Skeletal muscle cell (primary cell): ENCODE results near the gene RIMS4.
"Not testable (repeated sequence)": the region's sequence is repeated elsewhere in the genome, so short reads cannot be mapped to it uniquely, and the experiment has no call there.

Experiments
- DNase-seq: peaks from one replicate; pipeline ENCODE4 v3.0.0-alpha.2; 2010; ENCODE audit warnings: low read depth
- H3K4me3 ChIP-seq: 2 replicates; pipeline ENCODE4 v1.5.1; 2011; ENCODE audit warnings: low read depth, mild to moderate bottlenecking, control low read depth, low read length, moderate library complexity

RIMS4 gene

DNA sequence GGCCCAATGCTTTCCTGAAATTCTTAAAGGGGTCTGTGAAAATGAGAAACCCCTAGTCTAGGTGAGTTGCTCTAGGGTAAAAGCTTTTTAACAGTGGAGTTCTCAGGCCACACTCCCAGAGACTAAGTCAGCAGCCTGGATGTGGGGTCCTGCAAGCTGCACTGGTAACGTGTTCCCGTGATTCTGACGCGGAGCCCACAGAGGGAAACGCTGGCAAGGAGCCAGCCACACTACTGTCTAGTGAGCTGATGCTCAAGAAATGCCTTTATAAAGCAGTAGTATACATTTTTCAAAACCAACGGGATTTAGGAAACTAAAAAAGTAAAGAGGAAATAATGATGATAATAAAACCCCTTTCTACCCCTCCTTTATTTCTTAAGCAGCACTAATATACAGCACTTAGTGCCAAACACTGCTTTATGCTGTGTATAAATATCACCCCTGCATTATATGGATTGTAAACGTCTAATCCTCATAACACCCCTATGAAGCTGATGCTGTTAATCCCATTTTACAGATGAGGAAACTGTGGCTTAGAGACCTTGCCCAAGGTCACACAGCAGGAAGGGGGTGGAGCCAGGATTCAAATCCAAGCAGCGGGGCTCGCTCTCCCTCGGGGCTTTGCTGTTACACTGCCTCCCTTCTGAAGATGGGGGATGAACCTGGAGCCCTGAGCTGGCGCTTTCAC, 39.7 kb downstream of the RIMS4 start:
- no peak for DNase-seq
- no peak overlapping the region for H3K4me3 ChIP-seq

DNA sequence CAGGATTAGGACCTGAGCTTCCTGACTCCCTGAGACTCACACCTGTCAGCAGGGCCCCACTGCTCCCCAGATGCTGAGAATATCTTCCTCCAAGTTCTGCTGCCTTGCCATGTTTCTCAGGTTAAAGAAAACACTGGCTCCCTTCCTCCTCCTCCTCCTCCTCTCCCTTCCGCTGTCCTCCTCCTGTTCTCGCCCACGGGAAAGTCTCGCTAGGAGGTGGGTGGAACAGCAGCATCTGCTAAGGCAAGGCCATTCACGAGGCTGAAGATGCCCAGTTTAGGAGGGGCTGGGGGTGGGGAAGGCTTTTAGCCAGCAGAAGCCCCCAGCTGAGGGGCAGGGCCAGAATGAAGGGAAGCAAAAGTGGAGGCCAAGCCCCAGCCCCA, 40.9 kb downstream of the RIMS4 start:
- no peak overlapping the region for H3K4me3 ChIP-seq
- no peak for DNase-seq

DNA sequence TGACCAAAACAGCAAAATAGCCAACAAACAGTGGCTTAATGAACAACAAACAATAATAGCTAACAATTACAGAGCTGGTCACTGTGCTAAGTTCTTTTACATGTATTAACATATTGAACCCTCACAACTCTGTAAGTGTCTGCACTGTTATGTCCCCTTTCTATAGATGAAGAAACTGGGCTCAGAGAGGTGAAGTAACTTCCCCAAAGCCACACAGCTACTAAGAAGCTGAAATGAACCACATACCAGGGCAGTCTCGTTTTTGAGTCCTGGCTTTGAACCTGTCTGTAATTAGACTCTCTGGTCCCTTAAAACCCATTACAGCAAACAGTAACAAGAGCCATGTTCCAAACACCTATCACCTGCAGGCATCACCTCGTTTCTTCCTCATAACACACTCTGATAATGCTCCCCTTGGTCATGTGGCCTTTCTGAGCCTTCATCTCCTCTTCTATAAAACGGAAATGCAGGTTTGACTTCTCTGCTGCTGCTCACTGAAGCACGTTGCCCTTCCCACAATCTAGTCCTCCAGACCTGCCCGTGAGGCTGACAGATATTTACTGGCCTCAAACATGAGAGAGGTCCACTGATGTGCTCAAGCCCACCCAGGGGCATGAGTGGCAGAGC, 41.4 kb downstream of the RIMS4 start:
- no peak overlapping the region for H3K4me3 ChIP-seq
- no peak for DNase-seq

DNA sequence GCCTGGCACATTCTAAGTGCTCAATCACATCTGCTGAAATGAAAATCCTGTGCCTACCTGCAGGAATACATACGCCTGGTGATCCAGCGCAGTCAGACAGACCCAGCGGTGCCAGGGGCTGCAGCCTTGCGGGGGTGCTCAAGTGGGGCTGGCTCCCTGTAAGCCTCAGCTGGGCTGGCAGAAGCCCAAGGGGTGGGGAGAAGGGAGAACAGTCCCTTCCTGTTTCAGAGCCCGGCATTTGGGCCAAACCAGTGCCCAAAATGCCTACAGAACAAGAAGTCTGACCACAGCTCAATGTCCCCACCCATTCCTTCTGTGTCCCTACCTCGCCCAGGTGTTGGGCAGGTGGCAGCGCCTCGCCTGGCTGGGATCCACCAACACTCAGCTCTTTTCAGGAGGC, 42.1 kb downstream of the RIMS4 start:
- no peak overlapping the region for H3K4me3 ChIP-seq
- DNase-seq = no peak

DNA sequence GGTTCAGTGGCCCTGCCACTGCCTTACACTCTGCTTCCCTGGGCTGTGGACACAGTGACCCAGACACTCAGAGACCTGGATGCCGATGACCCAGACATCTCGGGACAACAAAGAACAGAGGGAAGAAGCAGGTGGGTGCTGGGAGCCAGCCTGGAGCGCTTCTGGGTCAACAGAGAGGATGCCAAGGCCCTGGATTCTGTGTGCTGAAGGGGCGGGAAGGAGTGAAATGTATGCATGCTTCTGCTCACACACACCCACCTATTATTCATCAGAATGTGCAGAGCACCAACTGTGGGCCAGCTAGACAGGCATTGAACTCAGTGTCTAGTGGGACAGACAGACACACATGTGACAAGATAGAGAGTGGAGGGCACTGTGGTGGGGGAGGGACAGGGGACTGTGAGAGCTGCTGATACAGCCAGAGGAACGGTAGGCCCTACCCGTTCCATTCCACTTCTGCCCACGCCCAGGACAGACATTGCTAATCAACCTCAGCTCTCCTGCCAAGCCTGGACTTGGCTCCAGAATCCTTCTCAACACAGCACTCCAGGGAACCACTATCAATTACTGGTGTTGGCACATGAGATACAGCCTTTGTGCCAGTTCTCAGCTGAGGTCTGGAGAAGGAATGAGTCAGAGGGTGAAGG, 44.5 kb downstream of the RIMS4 start:
- DNase-seq = no peak

DNA sequence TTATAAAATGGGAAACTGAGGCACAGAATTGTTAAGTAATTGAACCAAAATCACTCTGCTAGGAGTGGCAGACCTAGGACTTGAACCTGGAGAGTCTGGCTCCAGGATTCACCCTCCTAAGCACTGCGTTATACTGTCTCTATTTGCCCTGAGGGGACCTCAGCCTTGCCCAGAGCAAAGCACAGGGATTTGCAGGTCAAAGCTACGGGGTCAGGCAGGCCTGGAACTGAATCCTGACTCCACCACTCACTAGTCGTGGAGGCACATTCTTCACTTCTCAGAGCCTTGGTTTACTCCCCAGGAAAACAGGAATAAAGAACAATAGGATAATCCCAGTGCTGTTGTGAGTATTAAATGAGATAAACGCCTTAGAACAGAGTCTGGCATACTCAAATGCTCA, 45.3 kb downstream of the RIMS4 start:
- DNase-seq = no peak
- H3K4me3 ChIP-seq = no peak overlapping the region

More for the DNA sequence above, 44.5 kb downstream of the RIMS4 start:
- no peak overlapping the region for H3K4me3 ChIP-seq

DNA sequence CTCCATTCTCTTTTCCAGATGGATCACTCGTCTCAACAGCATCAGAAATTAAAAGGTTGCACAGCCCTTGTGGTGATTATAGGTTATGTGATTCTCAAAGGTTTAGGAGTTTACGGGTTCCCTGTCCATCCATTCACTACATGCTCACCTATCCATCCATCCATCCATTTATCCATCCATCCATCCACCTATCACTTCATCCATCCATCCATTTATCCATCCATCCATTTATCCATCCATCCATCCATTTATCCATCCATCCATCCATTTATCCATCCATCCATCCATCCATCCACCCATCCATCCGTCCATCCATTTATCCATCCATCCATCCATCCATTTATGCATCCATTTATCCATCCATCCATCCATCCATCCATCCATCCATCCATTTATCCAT, 46.5 kb downstream of the RIMS4 start:
- H3K4me3 ChIP-seq, DNase-seq: not testable (repeated sequence)

DNA sequence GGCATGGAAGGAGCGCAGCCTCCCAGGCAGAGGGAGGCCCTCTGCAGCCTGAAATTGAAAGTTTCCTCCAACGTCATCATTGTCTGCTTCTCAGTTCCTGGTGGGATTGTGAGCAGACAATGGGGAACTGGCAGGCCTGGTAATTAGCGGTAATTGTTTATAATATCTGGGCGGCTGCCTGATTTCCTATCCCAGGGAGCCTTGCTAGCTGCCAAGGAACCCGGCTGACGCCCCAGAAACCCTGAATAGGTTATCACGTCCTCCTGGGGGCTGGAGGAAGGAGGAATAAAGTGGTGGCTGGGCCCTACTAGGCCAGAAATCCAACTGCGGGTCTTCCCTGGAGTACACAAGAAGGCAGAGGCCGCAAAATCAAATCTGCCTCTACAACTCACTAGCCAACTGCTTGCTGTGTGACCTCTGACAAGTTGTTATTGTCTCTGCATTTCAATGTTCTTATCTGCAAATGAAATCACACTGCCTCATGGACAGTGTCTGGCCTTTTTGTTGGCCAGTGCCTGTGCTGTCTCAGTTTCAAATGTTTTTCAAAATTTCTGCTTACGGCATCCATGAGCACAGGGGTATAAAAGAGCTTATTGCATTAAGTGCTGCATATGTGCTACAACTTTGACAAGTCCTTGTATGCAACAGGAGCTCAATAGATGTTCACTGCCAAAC, 47.7 kb downstream of the RIMS4 start:
- DNase-seq = no peak
- H3K4me3 ChIP-seq = no peak overlapping the region

DNA sequence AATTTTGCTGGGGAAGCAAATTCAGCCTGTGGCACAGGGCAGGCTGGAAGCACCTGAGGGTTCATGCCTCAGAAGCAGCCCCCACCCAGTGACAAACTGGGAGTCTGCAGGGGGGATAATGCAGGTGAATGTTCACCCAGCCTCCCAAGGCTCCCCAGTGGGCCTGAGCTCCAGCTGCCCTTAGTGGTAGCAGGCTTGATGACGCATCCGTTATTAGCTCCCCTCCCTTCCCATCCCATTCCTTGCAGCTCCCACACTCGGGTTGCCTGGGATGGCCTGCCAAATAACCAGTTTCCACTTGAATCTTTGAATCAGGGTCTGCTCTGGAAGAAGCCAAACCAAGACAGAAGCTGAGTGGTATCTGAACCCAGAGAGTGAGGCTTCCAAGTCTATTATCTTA, 48.9 kb downstream of the RIMS4 start:
- H3K4me3 ChIP-seq = no peak overlapping the region
- DNase-seq = no peak

DNA sequence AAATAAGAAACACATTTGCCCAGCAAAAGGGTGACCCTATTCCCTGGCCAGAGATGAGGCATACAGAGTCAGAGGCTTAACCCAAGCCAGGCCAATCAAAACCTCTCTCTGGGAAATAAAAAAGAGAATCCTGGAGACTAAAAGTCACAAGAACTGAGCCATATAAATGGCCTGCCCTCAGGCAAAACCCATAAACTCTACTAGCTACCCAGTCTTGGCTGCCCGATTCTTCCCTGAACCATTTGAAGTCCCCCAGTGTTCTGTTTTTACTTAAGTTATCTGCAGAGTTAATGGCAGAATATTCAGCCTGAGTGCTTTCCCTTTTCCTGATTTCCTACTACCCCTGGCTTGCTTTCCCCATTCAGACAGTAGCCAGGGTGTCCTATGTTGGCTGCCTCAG, 50.8 kb downstream of the RIMS4 start:
- H3K4me3 ChIP-seq = no peak overlapping the region
- DNase-seq = no peak

DNA sequence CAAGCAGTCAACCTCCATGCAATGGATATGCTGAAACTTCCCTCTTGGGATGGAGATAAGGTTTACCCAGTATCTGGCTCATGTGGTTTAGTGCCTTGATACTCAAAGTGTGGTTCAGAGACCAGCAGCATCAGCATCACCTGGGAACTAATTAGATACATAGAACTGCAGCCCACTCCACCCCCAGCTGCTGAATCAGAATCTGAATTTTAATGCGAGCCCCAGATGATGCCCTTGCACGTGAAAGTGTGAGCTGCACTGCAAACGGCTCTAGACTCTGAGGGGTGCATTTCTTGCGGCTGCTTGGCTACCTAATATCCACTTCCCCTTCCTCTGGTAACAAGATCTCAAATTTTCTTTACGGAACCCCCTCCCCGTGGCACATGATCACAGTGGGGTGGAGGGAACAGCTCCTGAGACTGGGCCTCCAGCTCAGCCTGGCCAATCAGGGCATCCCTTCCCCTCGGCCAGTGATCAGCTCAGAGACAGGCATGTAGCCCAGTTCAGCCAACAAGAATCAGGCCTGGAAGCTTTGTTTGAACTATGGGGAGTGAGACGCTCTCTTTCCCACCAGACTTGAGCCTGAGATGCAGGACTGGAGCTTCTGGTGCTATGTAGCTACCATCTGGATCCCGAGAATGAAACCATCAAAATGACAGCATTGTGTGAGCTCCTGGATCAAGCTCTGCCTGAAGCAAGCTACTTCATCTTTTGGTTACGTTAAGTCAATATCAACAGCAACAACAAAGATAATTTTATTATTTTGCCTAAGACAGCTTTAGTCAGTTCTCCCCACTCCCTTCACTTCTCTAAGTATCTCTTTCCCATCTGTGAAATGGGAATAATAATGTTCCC, 51.9 kb downstream of the RIMS4 start:
- no peak for DNase-seq
- H3K4me3 ChIP-seq = no peak overlapping the region

DNA sequence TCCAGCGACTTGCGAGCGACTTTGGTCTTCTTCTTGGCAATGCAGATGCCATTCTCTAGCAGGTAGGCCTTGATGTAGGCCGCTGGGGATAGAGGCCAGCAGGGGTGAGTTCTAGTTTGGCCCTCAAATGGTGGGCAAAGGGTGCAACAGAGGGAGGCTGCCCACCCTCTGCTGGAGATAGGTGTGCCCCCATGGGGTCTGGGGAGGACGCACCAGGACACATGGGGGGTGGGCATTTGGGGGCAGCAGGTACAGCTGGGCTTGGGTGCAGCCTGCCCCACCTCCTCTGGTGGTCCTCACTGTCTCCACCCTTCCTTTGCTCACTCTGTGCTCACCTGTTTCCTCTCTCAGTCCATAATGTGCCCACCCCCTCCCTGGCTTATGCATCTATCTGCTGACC, 53.4 kb downstream of the RIMS4 start:
- no peak for DNase-seq
- no peak overlapping the region for H3K4me3 ChIP-seq

DNA sequence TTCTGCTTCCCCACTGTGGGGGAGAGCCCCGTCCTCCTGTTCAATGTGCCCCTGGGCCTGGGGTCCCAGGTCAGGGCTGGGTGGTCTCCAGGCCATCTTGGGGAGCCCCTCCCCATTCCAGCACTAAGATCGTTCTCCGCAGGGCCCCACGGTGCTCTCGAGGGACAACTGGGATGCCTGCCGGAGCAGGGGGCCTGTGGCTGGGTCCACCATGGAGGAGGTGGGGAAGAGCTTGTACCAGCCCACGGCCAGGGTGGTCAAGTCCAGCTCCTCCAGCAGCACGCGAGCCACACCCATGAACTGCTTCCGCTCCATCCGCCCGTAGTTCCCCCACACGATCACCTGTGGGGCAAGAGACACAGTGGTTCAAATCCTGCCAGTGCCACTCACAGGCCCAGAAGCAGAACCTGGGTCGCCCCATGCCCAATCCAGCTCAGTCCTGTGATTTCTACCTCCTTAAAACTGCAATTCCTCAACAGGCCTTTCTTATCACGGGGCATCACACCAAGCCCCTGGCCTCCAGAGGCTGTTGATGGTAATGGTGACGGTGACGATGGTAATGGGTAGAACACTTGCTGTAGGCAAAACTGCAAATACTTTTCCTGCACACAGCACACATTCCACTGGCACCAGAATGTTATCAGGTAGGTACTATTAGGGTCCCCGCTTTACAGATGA, 54.2 kb downstream of the RIMS4 start:
- DNase-seq = no peak
- H3K4me3 ChIP-seq = no peak overlapping the region

DNA sequence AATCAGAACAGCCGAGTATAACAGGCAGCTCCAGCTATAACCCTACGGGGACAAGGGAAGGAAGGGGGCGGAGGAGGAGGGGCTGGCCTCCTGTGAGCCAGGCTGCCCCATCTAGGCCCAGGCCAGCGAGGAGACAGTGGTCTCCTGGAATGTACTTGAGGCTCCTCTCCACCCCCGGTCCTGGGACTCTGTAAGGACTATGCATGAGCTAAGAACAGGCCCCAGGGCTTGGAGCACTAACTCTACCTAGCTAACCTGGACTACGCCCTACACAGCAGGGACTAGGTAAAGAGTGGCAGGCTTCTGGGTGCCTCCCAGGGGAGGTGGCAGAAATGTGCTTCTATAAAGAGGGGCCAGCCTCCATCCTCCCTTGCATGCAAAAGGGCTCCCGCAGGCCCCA, 55.8 kb downstream of the RIMS4 start:
- no peak for DNase-seq
- H3K4me3 ChIP-seq = no peak overlapping the region

DNA sequence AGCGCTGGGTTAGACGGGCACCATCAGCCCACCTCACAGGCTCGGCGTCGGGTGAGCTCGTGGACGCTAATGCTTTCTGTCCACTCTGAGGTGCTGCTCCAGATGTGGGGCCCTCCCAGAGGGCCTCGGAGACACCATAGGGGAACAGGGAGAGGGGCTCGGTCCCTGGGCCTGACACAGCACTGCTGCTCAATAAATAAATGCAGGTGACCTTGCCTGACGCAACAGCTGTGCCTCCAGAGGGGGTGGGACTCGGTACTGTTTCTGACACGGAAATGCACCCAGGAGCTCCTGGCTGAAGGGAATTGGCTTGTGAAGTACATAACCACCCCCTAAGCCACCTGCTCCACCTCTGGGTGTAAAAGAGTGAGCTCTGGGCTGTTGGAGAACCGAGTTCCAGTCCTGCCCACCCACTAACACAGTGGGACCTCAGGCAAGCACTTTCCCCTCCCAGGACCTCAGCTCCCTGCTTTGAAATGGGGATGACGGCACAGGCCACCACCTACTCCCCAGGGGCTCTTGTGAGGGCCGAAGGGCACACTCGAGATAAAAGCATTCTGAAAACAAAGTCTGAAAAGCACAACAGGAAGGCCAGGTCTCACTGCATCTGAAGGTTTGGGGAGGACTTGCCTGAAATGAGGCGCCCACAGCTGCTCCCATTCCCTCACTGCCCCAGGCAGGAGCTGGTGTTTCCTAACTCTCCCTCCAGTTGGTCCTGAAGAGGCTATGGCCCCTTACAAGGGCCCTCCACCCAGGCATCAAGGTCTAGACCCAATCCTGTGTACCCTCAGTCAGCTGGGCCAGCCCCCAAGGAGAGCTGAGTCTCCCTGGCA, 58.0 kb downstream of the RIMS4 start:
- no peak for DNase-seq
- H3K4me3 ChIP-seq = no peak overlapping the region

DNA sequence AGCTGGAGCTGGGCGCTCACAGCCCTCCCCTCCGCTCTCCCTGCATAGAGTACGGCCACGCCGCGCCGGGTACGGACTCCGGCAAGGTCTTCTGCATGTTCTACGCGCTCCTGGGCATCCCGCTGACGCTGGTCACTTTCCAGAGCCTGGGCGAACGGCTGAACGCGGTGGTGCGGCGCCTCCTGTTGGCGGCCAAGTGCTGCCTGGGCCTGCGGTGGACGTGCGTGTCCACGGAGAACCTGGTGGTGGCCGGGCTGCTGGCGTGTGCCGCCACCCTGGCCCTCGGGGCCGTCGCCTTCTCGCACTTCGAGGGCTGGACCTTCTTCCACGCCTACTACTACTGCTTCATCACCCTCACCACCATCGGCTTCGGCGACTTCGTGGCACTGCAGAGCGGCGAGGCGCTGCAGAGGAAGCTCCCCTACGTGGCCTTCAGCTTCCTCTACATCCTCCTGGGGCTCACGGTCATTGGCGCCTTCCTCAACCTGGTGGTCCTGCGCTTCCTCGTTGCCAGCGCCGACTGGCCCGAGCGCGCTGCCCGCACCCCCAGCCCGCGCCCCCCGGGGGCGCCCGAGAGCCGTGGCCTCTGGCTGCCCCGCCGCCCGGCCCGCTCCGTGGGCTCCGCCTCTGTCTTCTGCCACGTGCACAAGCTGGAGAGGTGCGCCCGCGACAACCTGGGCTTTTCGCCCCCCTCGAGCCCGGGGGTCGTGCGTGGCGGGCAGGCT, 60.1 kb downstream of the RIMS4 start:
- no peak for DNase-seq
- H3K4me3 ChIP-seq = no peak overlapping the region

DNA sequence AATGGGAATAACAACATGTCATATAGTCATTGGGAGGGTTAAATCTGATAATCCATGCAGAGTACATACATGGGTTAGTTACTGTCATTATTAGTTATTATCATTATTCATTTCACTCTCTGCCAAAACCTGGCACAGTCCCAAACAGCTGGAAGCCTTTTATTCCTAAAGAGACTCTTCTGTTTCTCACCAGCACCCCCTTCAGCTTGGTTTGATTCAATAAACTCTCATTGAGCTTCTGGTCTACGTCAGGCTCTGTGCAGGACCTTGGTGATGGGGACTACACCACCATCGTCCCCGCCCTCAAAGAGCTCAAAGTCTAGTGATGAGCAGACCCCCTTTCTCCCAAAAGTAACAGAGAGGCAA, 62.4 kb downstream of the RIMS4 start:
- no peak for DNase-seq

More for the DNA sequence above, 62.4 kb downstream of the RIMS4 start:
- H3K4me3 ChIP-seq = no peak overlapping the region
